Transverse colon (tissue), 4 donors: Measurements from ENCODE around the gene SERPINH1. TPM values are rescaled to one million over a fixed set of nuclear protein-coding genes. Genes with fewer than 3 reads are reported as not detected.

Experiments
- DNase-seq: peaks from one replicate; pipeline ENCODE4 v3.0.0-alpha.2; 2019
- H3K27ac ChIP-seq, 4 donors: fragments of 200-600 bp; sonication (generic); 2 replicates each; pipeline ENCODE4 v1.5.1; 2016 to 2018; ENCODE audit warnings: inconsistent platforms in 4 of 4
- H3K27me3 ChIP-seq: fragments of 200-600 bp; sonication (generic); 2 replicates; pipeline ENCODE4 v1.5.1; 2017; ENCODE audit warnings: inconsistent platforms
- H3K36me3 ChIP-seq, 4 donors: fragments of 200-600 bp; sonication (generic); 2 replicates each; pipeline ENCODE4 v1.5.1; 2017 to 2019; ENCODE audit warnings: inconsistent platforms in 4 of 4
- H3K4me1 ChIP-seq, 4 donors: fragments of 200-600 bp; sonication (generic); 2 replicates each; pipeline ENCODE4 v1.5.1; 2017 to 2020; ENCODE audit warnings: inconsistent platforms in 4 of 4
- H3K4me3 ChIP-seq, 4 donors: fragments of 200-600 bp; sonication (generic); 1 replicate in 1 of 4; 2 replicates in 3 of 4; pipeline versions ENCODE4 v1.5.1 to v1.6.1; 2017 to 2019; ENCODE audit warnings: inconsistent platforms in 4 of 4
- H3K9me3 ChIP-seq, 2 donors: fragments of 200-600 bp; sonication (generic); 2 replicates each; pipeline ENCODE4 v1.5.1; 2017 to 2019; ENCODE audit warnings: inconsistent platforms in 2 of 2
- EP300 ChIP-seq: sonication (generic); formaldehyde crosslinking; IDR thresholded peaks from one replicate; pipeline ENCODE4 v1.6.1; 2017; ENCODE audit warnings: antibody characterized with exemption, low read depth
- POLR2A ChIP-seq: fragments of 450-650 bp; IDR thresholded peaks from one replicate; pipeline ENCODE4 v1.6.1; 2016; ENCODE audit warnings: antibody characterized with exemption, mild to moderate bottlenecking, moderate library complexity
- POLR2AphosphoS5 ChIP-seq, 3 donors: sonication (generic); formaldehyde crosslinking; IDR thresholded peaks; one replicate each; pipeline ENCODE4 v1.6.1; 2016; ENCODE audit warnings: antibody characterized with exemption in 3 of 3
- WGBS, 2 donors: methylation state at CpG; one replicate each; pipeline ENCODE4 v1.1.5; 2018; ENCODE audit warnings: low coverage in 1 of 2; 5-methylcytosine and 5-hydroxymethylcytosine counted together
- in situ Hi-C, 4 donors: fragments of 200-750 bp; cut with MboI; loops; one replicate each; pipeline versions ENCODE4 v1.15.0 to v1.15.1; 2017; ENCODE audit warnings: low sequenced_read_pairs in 3 of 4, low pct_ligation_motif_present in 1 of 4, low pct_unique_long_range_greater_than_20kb in 1 of 4
- intact Hi-C: fragments of 100-400 bp; cut with DNase I; formaldehyde crosslinking; loops from one replicate; pipeline ENCODE4 v1.15.1; 2023; ENCODE audit warnings: low total_unique reads
- total RNA-seq, 4 donors: library from RNA; depleted of rRNA; stranded (reverse); fragments of >200 nt; gene quantifications; one replicate each; pipeline ENCODE4 v1.1.0, GENCODE V29; 2016
- TF ChIP-seq, protein P1 (sequence below), 5 experiments: fragments of 200-600 bp in 3 of 5; fragments of 450-650 bp in 2 of 5; sonication (generic) in 3 of 5; IDR thresholded peaks; 1 replicate in 2 of 5; 2 replicates in 3 of 5; pipeline ENCODE4 v1.5.1; 2016 to 2017; ENCODE audit warnings: antibody characterized with exemption in 5 of 5, inconsistent platforms in 3 of 5, mild to moderate bottlenecking in 2 of 5, moderate library complexity in 1 of 5

The SERPINH1 gene
- total RNA-seq, 4 donors from 2014 or later: 34.8 to 169 (median 76.0) TPM

GRCh38 chr11:75534259-75535069, 27.6 kb upstream of the SERPINH1 start:
- Histone ChIP-seq H3K9me3 (no peaks in the 10 kb centered on the region), H3K4me3 (no peak overlapping the region), H3K36me3 (no peaks in the 10 kb centered on the region), H3K27me3 (no peaks in the 10 kb centered on the region), H3K4me1 (peaks cover 0 to 10% (median 2%) of the 10 kb centered on the region in 4 donors), H3K27ac (peak overlapping the region in 2 of 4 donors; percentile 10 to 43)
- intact Hi-C loops (no loop called here), in situ Hi-C loops (loop anchor here (5.0 to 25.0 kb wide), 4 partner anchors 87 to 247 kb away; partner anchors contain the start of gene KLHL35 (in 1 of the 4))
- TF ChIP-seq EP300 (no peak), POLR2AphosphoS5 (IDR thresholded peaks at IDR 0.05) (peak in 1 of 3 donors; percentile 11)
- WGBS, 2 donors: 35 to 41% methylated on average over 9 to 15 of the region's 15 CpGs
- DNase-seq: peak; percentile 67

DNA sequence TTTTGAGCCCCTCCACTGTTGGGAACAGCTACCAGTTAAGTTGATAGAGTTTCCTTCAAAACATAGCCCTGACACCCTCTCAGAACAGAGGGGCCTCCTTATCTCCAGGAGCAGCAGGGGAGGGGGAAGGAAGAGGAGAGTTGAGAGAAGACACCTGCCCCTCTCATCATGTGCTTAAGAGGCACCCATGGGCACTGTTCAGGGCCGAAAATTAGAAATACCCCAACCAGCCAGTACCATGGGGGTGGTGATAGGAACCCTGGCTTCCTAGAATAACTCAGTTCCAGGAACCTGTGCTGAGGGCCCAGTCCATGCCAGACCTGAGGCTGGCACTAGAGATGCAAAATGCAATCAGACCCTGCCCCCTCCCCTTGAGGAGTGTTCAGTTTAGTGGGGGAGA, 27.0 kb upstream of the SERPINH1 start:
- intact Hi-C loops (no loop called here), in situ Hi-C loops (loop anchor here (10.0 to 25.0 kb wide), 3 partner anchors 90 to 248 kb away; partner anchors contain the start of gene KLHL35 (in 1 of the 4))
- no peaks in the 10 kb centered on the region for H3K27me3 ChIP-seq
- H3K36me3 ChIP-seq: no peaks in the 10 kb centered on the region
- no peak overlapping the region for H3K4me3 ChIP-seq
- DNase-seq: no peak
- TF ChIP-seq POLR2A (no peak), POLR2AphosphoS5 (IDR thresholded peaks at IDR 0.05) (no peak), EP300 (no peak)
- TF ChIP-seq, protein P1, sequence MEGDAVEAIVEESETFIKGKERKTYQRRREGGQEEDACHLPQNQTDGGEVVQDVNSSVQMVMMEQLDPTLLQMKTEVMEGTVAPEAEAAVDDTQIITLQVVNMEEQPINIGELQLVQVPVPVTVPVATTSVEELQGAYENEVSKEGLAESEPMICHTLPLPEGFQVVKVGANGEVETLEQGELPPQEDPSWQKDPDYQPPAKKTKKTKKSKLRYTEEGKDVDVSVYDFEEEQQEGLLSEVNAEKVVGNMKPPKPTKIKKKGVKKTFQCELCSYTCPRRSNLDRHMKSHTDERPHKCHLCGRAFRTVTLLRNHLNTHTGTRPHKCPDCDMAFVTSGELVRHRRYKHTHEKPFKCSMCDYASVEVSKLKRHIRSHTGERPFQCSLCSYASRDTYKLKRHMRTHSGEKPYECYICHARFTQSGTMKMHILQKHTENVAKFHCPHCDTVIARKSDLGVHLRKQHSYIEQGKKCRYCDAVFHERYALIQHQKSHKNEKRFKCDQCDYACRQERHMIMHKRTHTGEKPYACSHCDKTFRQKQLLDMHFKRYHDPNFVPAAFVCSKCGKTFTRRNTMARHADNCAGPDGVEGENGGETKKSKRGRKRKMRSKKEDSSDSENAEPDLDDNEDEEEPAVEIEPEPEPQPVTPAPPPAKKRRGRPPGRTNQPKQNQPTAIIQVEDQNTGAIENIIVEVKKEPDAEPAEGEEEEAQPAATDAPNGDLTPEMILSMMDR (IDR thresholded peaks at IDR 0.05): no peak
- no peaks in the 10 kb centered on the region for H3K9me3 ChIP-seq
- H3K4me1 ChIP-seq: peaks cover 0 to 10% (median 2%) of the 10 kb centered on the region in 4 donors
- WGBS, 2 donors: 77% methylated on average over 1 of the region's 1 CpG; no CpG with 5 or more reads in 1 of the 2 donors
- H3K27ac ChIP-seq: no peak overlapping the region

GRCh38 chr11:75536786-75537641, 25.0 kb upstream of the SERPINH1 start:
- TF ChIP-seq EP300 (no peak), POLR2AphosphoS5 (IDR thresholded peaks at IDR 0.05) (no peak), POLR2A (no peak)
- TF ChIP-seq, protein P1 (IDR thresholded peaks at IDR 0.05): no peak
- WGBS, 2 donors: 61 to 69% methylated on average over 2 to 13 of the region's 13 CpGs
- Histone ChIP-seq H3K36me3 (no peaks in the 10 kb centered on the region), H3K27me3 (no peaks in the 10 kb centered on the region), H3K4me1 (peaks cover 0 to 10% (median 2%) of the 10 kb centered on the region in 4 donors), H3K4me3 (no peak overlapping the region), H3K9me3 (no peaks in the 10 kb centered on the region), H3K27ac (no peak overlapping the region)
- in situ Hi-C loops: loop anchor here (10.0 to 25.0 kb wide), 3 partner anchors 92 to 250 kb away; partner anchors contain the start of gene KLHL35 (in 1 of the 4)
- intact Hi-C loops: no loop called here
- DNase-seq: no peak

- no peak overlapping the region for H3K4me3 ChIP-seq
- H3K36me3 ChIP-seq: no peaks in the 10 kb centered on the region
- H3K27ac ChIP-seq: no peak overlapping the region
- DNase-seq: no peak
- no peak for TF ChIP-seq POLR2AphosphoS5 (IDR thresholded peaks at IDR 0.05)
- no peak for TF ChIP-seq EP300
- TF ChIP-seq, protein P1 (IDR thresholded peaks at IDR 0.05): no peak
- no peak for TF ChIP-seq POLR2A
- intact Hi-C loops: no loop called here
- H3K4me1 ChIP-seq: peaks cover 0 to 10% (median 0%) of the 10 kb centered on the region in 4 donors
- no peaks in the 10 kb centered on the region for H3K27me3 ChIP-seq
- in situ Hi-C loops: loop anchor here (10.0 to 25.0 kb wide), 3 partner anchors 93 to 250 kb away; partner anchors contain the start of gene KLHL35 (in 1 of the 4)
- no peaks in the 10 kb centered on the region for H3K9me3 ChIP-seq
- 83 to 85% methylated on average over 2 to 5 of the region's 5 CpGs for WGBS, 2 donors
Measured at GRCh38 chr11:75537740-75538139, 24.3 kb upstream of the SERPINH1 start.
